Measurements from ENCODE around the gene NCKAP5L. TPM values are rescaled to one million over a fixed set of nuclear protein-coding genes. Genes with fewer than 3 reads are reported as not detected.

NCKAP5L gene
- total and polyA plus RNA-seq, 2 donors (not counting 1 experiment from before 2014, with no cell fraction given), result 3.9 to 14.2 TPM

DNA sequence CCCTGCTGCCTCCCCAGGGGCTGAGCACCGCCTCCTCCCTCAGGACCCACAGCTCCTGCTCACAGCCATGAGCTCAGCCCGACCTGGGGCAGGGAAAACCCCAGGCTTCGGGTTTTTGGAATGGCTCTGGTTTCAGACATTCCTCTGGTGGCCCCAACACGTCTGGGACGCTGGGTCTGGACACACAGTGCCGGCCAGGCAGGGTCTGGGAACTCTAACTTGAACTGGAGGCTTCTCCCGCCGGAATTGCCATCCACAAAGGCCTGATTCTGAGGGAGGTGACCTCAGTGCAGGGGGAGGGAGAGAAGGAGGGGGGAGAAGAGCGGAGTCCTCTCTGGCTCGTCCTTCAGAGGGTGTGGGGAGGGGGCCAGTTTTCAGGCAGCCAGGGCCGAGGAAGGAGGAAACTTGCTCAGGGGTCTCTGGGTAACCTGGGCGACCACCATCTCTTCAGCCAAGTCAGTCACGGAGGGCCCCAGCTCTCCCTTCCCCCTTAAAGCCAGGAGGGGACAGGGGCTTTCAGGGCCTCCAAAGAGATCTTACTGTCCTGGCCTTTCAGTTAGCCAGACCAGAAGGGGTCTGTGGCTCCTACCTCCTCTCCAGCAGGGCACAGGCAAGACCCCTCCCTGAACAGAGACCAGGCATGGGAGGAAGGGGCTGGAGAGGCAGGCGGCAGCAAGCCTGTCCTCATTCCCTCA lies 19.4 kb downstream of the NCKAP5L start:
- peaks cover 13% of the 10 kb centered on the region for H3K36me3 ChIP-seq (ENCODE audit: control insufficient read depth, insufficient read depth, low read length)
- no peak overlapping the region for H3K4me3 ChIP-seq (replicated peaks in 1 of 4; ENCODE audit: control extremely low read depth in 1 of 4, insufficient read depth in 1 of 4, low read depth in 3 of 4, low read length in 4 of 4)
- no peak overlapping the region for H2AFZ ChIP-seq (ENCODE audit: low read length)
- H3K27ac ChIP-seq (ENCODE audit: insufficient read depth, low read length), result no peak overlapping the region
- H3K4me1 ChIP-seq (ENCODE audit: control insufficient read depth, extremely low read depth, insufficient read depth, low read length), result peaks cover 10% of the 10 kb centered on the region
- no peaks in the 10 kb centered on the region for H3K9me3 ChIP-seq (ENCODE audit: control insufficient read depth, insufficient read depth, low read depth, low read length)
- no peaks in the 10 kb centered on the region for H3K27me3 ChIP-seq (ENCODE audit: control insufficient read depth, insufficient read depth, low read length)
- H4K20me1 ChIP-seq (ENCODE audit: control insufficient read depth, extremely low read depth, insufficient read depth, low read length), result no peaks in the 10 kb centered on the region
- peak in 1 of 2 donors; percentile 33 for DNase-seq (ENCODE audit: low read depth in 2 of 2)
- H3K4me2 ChIP-seq (ENCODE audit: extremely low read depth, insufficient read depth, low read length), result no peak overlapping the region
- TF ChIP-seq, protein P1, sequence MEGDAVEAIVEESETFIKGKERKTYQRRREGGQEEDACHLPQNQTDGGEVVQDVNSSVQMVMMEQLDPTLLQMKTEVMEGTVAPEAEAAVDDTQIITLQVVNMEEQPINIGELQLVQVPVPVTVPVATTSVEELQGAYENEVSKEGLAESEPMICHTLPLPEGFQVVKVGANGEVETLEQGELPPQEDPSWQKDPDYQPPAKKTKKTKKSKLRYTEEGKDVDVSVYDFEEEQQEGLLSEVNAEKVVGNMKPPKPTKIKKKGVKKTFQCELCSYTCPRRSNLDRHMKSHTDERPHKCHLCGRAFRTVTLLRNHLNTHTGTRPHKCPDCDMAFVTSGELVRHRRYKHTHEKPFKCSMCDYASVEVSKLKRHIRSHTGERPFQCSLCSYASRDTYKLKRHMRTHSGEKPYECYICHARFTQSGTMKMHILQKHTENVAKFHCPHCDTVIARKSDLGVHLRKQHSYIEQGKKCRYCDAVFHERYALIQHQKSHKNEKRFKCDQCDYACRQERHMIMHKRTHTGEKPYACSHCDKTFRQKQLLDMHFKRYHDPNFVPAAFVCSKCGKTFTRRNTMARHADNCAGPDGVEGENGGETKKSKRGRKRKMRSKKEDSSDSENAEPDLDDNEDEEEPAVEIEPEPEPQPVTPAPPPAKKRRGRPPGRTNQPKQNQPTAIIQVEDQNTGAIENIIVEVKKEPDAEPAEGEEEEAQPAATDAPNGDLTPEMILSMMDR (conservative IDR thresholded peaks at IDR 0.05 in 1 of 2, IDR thresholded peaks at IDR 0.05 in 1 of 2; ENCODE audit: low read depth in 1 of 2, low read length in 2 of 2), result no peak
- TF ChIP-seq EZH2 (IDR thresholded peaks at IDR 0.05; ENCODE audit: low read length, missing control alignments), result no peak
- peaks cover 10% of the 10 kb centered on the region for H3K79me2 ChIP-seq (ENCODE audit: control insufficient read depth, insufficient read depth, low read length)
- no peak overlapping the region for H3K9ac ChIP-seq (ENCODE audit: insufficient read depth, low read length)

DNA sequence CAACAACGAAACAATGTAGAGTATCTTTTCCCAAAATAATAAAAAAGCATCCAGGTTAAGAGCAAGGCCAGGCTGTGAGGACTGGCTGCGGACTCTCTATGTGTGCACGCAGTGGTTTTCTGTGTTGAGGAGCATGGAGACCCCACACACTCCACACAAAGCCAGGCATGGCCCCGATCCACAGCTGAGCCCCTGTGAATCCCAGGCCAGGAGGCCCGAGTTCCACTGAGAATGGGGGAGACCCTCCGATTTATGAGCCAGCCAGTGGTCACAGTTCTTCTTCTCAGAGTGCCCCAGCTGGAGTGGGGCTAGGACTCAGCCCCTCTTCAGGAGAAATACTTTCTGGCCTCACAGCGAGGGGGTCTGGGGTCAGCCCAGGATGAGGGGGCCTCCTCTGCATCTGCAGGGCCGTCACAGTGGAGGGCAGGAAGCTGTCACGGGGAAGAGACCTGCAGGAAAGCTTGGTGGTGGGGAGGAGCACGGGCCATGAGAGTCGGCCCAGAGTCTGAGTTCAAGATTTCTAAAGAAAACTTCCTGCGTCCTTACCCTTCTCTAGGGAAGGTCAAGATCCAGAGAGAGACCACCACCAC lies 20.1 kb downstream of the NCKAP5L start:
- H3K9ac ChIP-seq (ENCODE audit: insufficient read depth, low read length), result no peak overlapping the region
- no peak overlapping the region for H3K27ac ChIP-seq (ENCODE audit: insufficient read depth, low read length)
- H3K4me2 ChIP-seq (ENCODE audit: extremely low read depth, insufficient read depth, low read length), result no peak overlapping the region
- peaks cover 10% of the 10 kb centered on the region for H3K79me2 ChIP-seq (ENCODE audit: control insufficient read depth, insufficient read depth, low read length)
- H3K36me3 ChIP-seq (ENCODE audit: control insufficient read depth, insufficient read depth, low read length), result peaks cover 16% of the 10 kb centered on the region
- no peak overlapping the region for H3K4me3 ChIP-seq (replicated peaks in 1 of 4; ENCODE audit: control extremely low read depth in 1 of 4, insufficient read depth in 1 of 4, low read depth in 3 of 4, low read length in 4 of 4)
- DNase-seq (ENCODE audit: low read depth in 2 of 2), result no peak
- H2AFZ ChIP-seq (ENCODE audit: low read length), result no peak overlapping the region
- TF ChIP-seq, protein P1 (conservative IDR thresholded peaks at IDR 0.05 in 1 of 2, IDR thresholded peaks at IDR 0.05 in 1 of 2; ENCODE audit: low read depth in 1 of 2, low read length in 2 of 2), result no peak
- TF ChIP-seq EZH2 (IDR thresholded peaks at IDR 0.05; ENCODE audit: low read length, missing control alignments), result no peak
- no peaks in the 10 kb centered on the region for H3K27me3 ChIP-seq (ENCODE audit: control insufficient read depth, insufficient read depth, low read length)
- H3K4me1 ChIP-seq (ENCODE audit: control insufficient read depth, extremely low read depth, insufficient read depth, low read length), result peaks cover 10% of the 10 kb centered on the region
- H3K9me3 ChIP-seq (ENCODE audit: control insufficient read depth, insufficient read depth, low read depth, low read length), result no peaks in the 10 kb centered on the region
- no peaks in the 10 kb centered on the region for H4K20me1 ChIP-seq (ENCODE audit: control insufficient read depth, extremely low read depth, insufficient read depth, low read length)

DNA sequence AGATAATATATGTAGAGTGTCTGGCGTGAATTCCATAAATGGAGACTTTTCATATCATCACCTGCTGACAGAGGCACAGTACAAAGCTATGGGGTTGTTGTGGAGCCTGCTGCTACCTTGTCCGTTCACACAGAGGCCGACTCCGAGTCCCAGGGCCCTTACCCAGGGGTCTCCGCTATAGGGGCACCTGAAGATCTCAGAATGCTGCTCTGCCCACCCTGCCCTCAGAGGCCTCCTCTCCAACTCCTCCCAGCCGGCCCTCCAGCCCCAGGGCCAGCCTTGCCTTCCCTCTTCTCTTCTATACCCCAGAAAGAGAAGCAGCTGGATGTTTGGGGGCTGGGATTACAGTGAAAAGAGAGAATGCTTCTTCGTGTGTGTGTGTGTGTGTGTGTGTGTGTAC lies 21.3 kb downstream of the NCKAP5L start:
- Histone ChIP-seq H3K36me3 (ENCODE audit: control insufficient read depth, insufficient read depth, low read length) (peaks cover 19% of the 10 kb centered on the region), H3K27ac (ENCODE audit: insufficient read depth, low read length) (no peak overlapping the region), H4K20me1 (ENCODE audit: control insufficient read depth, extremely low read depth, insufficient read depth, low read length) (no peaks in the 10 kb centered on the region)

More for the DNA sequence above, 21.3 kb downstream of the NCKAP5L start:
- DNase-seq (ENCODE audit: low read depth in 2 of 2), result no peak
- Histone ChIP-seq H3K9ac (ENCODE audit: insufficient read depth, low read length) (no peak overlapping the region), H3K4me1 (ENCODE audit: control insufficient read depth, extremely low read depth, insufficient read depth, low read length) (peaks cover 10% of the 10 kb centered on the region), H3K79me2 (ENCODE audit: control insufficient read depth, insufficient read depth, low read length) (peaks cover 10% of the 10 kb centered on the region), H3K4me3 (replicated peaks in 1 of 4; ENCODE audit: control extremely low read depth in 1 of 4, insufficient read depth in 1 of 4, low read depth in 3 of 4, low read length in 4 of 4) (no peak overlapping the region), H3K4me2 (ENCODE audit: extremely low read depth, insufficient read depth, low read length) (no peak overlapping the region), H2AFZ (ENCODE audit: low read length) (no peak overlapping the region), H3K9me3 (ENCODE audit: control insufficient read depth, insufficient read depth, low read depth, low read length) (no peaks in the 10 kb centered on the region), H3K27me3 (ENCODE audit: control insufficient read depth, insufficient read depth, low read length) (no peaks in the 10 kb centered on the region)
- no peak for TF ChIP-seq EZH2 (IDR thresholded peaks at IDR 0.05; ENCODE audit: low read length, missing control alignments)
- TF ChIP-seq, protein P1 (conservative IDR thresholded peaks at IDR 0.05 in 1 of 2, IDR thresholded peaks at IDR 0.05 in 1 of 2; ENCODE audit: low read depth in 1 of 2, low read length in 2 of 2), result no peak

All from fibroblast of lung (primary cell).